ENCODE data around the gene DDX27. TPM values are rescaled to one million over a fixed set of nuclear protein-coding genes. Genes with fewer than 3 reads are reported as not detected.

The DDX27 gene
- total and polyA plus RNA-seq, 9 of the 15 experiments (the other 6 are each of a cell fraction or from before 2014, with no cell fraction given) = 17.9 to 79.3 (median 57.0) TPM

GRCh38 chr20:49219924-49220831 lies 962 bp downstream of the DDX27 start (continued):
- TF ChIP-seq EGR1 (conservative IDR thresholded peaks at IDR 0.05) (peak; percentile 55), ETS1 (conservative IDR thresholded peaks at IDR 0.05; ENCODE audit: control insufficient read depth, low read depth, low read length) (no peak), MED1 (CRISPR knock-in tag; IDR thresholded peaks at IDR 0.05; ENCODE audit: borderline replicate concordance) (no peak)

GRCh38 chr20:49225896-49226295 lies 6.7 kb downstream of the DDX27 start:
- no peak overlapping the region for H3K4me3 ChIP-seq
- ChIA-PET POLR2A (no interaction called here), CTCF (ENCODE audit: low intra/inter-chr PET ratio) (interaction anchor here (0.5 kb wide), 1 partner anchor 384 kb away, joined by 5 read pairs; no protein-coding TSS in a partner anchor)
- H2AFZ ChIP-seq (ENCODE audit: low read depth, low read length) = no peak overlapping the region
- BruUV-seq (replicated peaks) = no TSS peak
- no peaks in the 10 kb centered on the region for H3K9me1 ChIP-seq (ENCODE audit: control insufficient read depth, insufficient read depth, low read length)
- peaks cover 5% of the 10 kb centered on the region; the same call in 2 of the 3 replicates for H3K79me2 ChIP-seq (ENCODE audit: control insufficient read depth, insufficient read depth, low read length)
- no peak for DNase-seq (ENCODE audit: extremely low read depth in 1 of 4, low spot score in 3 of 4)
- 96% methylated on average over 7 of the region's 7 CpGs for WGBS (ENCODE audit: insufficient coverage, low coverage, missing lambda C conversion rate)
- no peaks in the 10 kb centered on the region for H3K27me3 ChIP-seq (ENCODE audit: control insufficient read depth in 2 of 2, insufficient read depth in 2 of 2, low read length in 2 of 2)
- H3K4me2 ChIP-seq (ENCODE audit: insufficient read depth, low read length) = no peak overlapping the region
- no peak overlapping the region for H3K27ac ChIP-seq (ENCODE audit: extremely low read depth, low read depth, low read length)
- no peaks in the 10 kb centered on the region for H4K20me1 ChIP-seq (replicated peaks; ENCODE audit: control insufficient read depth, insufficient read depth, low read length)
- FAIRE-seq = no peak
- peaks cover 0 to 8% of the 10 kb centered on the region in 2 experiments; a peak in 1 of 5 replicates for H3K4me1 ChIP-seq (replicated peaks in 1 of 2; ENCODE audit: control insufficient read depth in 2 of 2, insufficient read depth in 2 of 2, low read length in 2 of 2)
- in situ Hi-C loops (cut with MboI) (no loop called here), intact Hi-C loops (cut with micrococcal nuclease) (no loop called here)
- no peaks in the 10 kb centered on the region for H3K9me3 ChIP-seq (replicated peaks; ENCODE audit: control insufficient read depth, insufficient read depth, low read depth, low read length)
- peaks cover 84% of the 10 kb centered on the region for H3K36me3 ChIP-seq (ENCODE audit: control insufficient read depth, insufficient read depth, low read length)
- no peak for ATAC-seq
- no peak overlapping the region for H3K9ac ChIP-seq (ENCODE audit: insufficient read depth in 1 of 2, low read depth in 2 of 2, low read length in 2 of 2)
- no peak for TF ChIP-seq ZNF551 (CRISPR knock-in tag; IDR thresholded peaks at IDR 0.05)
- no peak for TF ChIP-seq GTF2E2 (tag; IDR thresholded peaks at IDR 0.05)
- no peak for TF ChIP-seq ZNF311 (CRISPR knock-in tag; IDR thresholded peaks at IDR 0.05)
- no peak for TF ChIP-seq SMARCB1 (IDR thresholded peaks at IDR 0.05; ENCODE audit: insufficient read length, low read depth)
- TF ChIP-seq EHMT2 (IDR thresholded peaks at IDR 0.05) = no peak
- TF ChIP-seq ETV1 (tag; conservative IDR thresholded peaks at IDR 0.05; ENCODE audit: low read depth) = no peak
- no peak for TF ChIP-seq HLTF (IDR thresholded peaks at IDR 0.05)
- TF ChIP-seq SAFB2 (IDR thresholded peaks at IDR 0.05; ENCODE audit: borderline replicate concordance, low read depth, low read length, severe bottlenecking) = no peak
- TF ChIP-seq SIX5 (IDR thresholded peaks at IDR 0.05; ENCODE audit: borderline replicate concordance in 1 of 2, insufficient read depth in 1 of 2, low read depth in 1 of 2, low read length in 2 of 2) = no peak
